Colon (tissue), 2 donors: ENCODE measurements around the gene DCUN1D2.
"Not testable (repeated sequence)": the region's sequence is repeated elsewhere in the genome, so short reads cannot be mapped to it uniquely, and the experiment has no call there.

Experiments
- FAIRE-seq: peaks from 2 replicates; lab custom pipeline; 2012; peaks lifted over from hg19 to GRCh38; lab: Jason Lieb, UNC
- donor health status: control.
- donor health status: control.

DCUN1D2 gene

DNA sequence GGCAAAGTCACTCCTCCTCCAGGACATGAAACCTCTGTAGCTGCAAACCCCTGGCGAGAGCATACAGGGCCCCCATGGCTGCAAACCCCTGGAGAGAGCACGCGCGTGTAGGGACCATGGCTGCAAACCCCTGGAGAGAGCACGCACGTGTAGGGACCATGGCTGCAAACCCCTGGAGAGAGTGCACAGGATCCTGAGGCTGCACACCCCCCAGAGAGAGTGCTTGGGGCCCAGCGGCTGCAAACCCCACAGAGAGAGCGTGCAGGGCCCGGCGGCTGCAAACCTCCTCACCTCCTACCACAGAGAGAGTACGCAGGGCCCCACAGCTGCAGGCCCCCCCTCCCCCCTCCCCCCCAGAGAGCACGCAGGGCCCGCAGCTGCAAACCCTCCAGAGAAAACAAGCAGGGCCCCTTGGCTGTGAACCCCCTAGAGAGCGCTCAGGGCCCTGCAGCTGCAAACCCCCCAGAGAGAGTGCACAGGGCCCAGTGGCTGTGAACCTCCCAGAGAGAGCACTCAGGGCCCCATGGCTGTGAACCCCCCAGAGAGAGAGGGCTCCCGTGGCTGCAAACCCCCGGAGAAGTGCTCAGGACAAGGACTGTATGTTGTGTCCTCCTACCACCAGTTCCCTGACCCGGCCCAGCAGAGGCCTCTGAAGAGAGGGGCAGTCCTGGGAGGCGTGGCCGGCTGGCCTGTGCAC is 44.6 kb downstream of the DCUN1D2 start:
- FAIRE-seq: no peak

- no peak for FAIRE-seq
Measured at GRCh38 chr13:113443991-113444390, 46.5 kb downstream of the DCUN1D2 start.

DNA sequence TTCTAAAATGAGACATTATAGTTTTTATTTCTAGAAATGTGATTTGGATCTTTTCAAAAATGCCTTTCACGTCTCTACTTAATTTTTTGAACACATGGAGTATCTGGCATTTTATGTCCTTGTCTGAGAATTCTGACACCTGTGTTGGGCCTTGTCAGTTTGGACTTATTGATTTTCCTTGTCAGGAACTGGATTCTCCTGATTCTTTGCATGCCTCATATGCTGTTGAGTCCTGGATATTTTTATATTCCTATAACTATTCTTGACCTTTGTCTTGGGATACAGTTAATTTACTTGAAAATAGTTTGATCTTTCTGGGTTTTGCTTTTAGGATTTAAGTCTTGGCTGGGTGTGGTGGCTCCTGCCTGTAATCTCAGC is 47.5 kb downstream of the DCUN1D2 start:
- no peak for FAIRE-seq

- FAIRE-seq: no peak
Measured at GRCh38 chr13:113442354-113442984, 48.0 kb downstream of the DCUN1D2 start.

DNA sequence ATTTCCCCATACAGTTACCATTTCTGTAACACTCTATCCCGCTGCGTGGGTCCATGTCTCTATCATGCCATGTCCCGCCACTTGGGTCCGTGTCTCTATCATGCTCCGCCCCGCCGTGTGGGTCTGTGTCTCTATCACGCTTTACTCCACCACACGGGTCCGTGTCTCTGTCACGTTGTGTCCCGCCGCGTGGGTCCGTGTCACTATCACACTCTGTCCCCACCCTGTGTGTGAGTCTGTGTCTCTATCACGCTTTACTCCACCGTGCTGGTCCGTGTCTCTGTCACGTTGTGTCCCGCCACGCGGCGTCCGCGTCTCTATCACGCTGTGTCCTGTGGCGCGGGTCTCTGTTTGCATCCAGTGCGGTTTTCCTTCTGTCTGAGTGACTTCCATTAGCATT is 48.9 kb downstream of the DCUN1D2 start:
- FAIRE-seq: no peak

DNA sequence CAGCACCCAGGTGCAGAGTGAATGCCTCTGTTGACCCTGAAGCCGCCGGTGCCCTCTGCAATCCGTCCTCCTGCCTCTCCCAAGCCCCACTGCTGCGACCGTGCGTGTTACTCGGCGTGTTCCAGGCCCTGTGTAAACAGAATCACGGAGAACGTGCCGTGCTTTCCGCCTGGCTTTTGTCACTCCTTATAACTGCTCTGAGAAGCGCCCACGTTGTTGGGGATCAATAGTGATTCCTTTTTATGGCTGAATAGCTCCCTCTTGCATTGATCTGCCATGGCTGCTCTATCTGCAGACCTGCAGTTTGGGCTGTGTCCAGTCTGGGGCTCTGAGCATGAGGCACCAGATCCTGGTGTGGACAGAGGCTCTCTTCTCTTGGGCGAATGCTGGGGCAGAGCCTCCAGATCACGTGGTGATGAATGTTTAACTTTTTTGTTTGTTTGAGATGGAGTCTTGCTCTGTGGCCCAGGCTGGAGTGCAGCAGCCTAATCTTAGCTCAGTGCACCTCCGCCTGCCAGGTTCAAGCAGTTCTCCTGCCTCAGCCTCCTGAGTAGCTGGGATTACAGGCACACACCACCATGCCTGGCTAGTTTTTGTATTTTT is 53.0 kb downstream of the DCUN1D2 start:
- FAIRE-seq: no peak

- not testable (repeated sequence) for FAIRE-seq
Measured at GRCh38 chr13:113436866-113437265, 53.6 kb downstream of the DCUN1D2 start.

DNA sequence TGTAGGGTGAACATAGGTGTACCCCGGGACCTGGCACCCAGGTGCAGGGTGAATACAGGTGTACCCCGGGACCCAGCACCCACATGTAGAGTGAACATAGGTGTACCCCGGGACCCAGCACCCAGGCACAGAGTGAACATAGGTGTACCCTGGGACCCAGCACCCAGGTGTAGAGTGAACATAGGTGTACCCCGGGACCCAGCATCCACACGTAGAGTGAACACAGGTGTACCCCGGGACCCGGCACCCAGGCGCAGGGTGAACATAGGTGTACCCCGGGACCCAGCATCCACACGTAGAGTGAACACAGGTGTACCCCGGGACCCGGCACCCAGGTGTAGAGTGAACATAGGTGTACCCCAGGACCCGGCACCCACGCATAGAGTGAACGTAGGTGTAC is 54.6 kb downstream of the DCUN1D2 start:
- FAIRE-seq: not testable (repeated sequence)

DNA sequence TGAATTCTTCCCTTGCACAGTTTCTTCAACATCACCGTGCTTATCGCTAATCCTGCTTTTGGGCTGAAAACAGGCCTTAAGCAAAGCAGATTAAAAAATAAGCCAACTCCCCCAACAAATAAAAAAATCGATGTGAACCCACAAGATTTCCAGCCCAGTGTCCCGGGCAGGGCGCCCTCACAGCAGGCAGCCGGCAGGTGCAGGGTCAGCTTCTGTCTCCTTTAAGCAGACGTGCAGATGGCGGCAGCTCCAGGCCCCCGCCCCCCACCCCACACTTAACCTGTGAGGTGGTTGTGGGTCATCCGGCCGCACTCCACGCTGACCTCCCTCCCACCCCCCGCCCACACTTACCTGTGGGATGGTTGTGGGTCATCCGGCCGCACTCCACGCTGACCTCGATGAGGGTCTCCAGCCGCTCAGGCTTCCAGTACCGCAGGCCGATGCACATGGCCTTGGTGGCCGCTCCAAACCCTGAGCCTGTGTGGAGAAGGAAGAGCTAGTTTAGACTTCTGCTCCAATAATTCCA is 57.1 kb downstream of the DCUN1D2 start:
- no peak for FAIRE-seq

DNA sequence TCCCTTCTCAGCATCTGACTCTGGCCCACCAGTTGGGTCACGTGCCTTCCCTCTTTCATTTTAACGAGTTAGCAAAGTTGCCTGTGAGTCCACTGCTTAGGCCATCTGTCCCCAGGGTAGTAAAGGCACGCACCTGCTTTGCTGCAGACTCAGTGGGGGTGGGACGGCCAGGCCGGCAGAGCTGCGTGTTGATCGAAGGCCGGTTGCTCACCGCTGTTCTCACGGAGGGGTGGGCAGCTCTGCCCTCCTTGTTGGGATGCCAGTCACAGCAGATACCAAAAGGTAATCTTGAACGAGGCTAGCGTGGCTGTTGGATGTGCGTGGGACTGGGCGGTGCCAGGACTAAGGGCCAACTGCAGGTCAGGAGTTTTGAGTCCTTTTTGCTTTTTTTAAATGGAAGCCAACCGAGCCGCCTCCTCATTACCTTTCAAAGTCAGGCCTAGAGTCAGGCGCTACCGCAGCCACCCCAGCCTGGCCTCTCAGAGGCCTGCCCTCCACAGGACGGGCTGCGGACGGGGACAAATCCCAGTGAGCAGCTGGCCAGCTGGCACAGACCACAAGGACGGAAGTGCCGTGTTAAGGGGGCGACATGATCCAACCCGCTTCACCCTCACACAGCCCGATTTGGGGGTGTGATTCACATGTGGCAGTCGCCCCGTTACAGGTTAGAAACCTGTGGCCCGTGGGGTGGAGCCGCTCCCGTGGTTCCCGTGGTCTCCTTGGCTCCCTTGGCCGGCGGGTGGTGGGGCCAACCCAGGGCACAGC is 57.8 kb downstream of the DCUN1D2 start:
- no peak for FAIRE-seq

- no peak for FAIRE-seq
Measured at GRCh38 chr13:113431171-113431570, 59.3 kb downstream of the DCUN1D2 start.

DNA sequence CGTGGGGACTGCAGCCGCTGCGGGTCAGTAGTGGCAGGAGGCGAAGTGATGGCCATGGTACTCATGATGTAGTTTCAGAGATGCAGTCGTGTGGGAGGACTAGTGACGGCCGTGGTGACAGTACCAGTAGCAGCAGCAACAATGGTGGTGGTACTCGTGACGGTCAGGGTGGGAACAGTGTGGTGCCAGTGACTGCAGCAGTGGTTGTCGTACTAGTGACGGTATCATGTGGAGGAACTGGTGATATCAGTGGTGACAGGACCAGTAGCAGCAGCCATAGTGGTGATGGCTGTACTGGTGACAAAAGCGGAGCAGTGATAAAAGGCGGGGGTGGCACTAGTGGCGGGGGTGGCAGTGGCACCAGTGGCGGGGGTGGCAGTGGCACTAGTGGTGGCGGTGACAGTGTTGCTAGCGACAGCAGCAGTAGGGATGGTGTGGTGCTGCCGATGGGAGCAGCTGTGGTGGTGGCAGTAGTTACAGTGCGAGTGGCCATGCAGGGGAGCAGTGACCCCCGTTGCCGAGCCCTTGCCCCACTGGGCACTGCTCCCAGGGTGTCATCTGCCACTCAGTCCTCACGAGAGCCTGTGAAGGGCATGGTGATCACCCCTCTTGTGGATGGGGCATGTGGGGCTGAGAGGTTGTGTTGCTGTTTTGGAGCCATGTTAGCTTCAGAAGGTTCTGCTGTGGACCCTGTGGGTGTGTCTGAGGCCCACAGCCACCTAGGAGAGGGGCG is 60.0 kb downstream of the DCUN1D2 start:
- FAIRE-seq: no peak

GRCh38 chr13:113429608-113429985 is 60.9 kb downstream of the DCUN1D2 start:
- no peak for FAIRE-seq

- FAIRE-seq: no peak
Measured at GRCh38 chr13:113428871-113429607, 61.5 kb downstream of the DCUN1D2 start.

- FAIRE-seq: no peak
Measured at GRCh38 chr13:113428469-113428865, 62.0 kb downstream of the DCUN1D2 start.

DNA sequence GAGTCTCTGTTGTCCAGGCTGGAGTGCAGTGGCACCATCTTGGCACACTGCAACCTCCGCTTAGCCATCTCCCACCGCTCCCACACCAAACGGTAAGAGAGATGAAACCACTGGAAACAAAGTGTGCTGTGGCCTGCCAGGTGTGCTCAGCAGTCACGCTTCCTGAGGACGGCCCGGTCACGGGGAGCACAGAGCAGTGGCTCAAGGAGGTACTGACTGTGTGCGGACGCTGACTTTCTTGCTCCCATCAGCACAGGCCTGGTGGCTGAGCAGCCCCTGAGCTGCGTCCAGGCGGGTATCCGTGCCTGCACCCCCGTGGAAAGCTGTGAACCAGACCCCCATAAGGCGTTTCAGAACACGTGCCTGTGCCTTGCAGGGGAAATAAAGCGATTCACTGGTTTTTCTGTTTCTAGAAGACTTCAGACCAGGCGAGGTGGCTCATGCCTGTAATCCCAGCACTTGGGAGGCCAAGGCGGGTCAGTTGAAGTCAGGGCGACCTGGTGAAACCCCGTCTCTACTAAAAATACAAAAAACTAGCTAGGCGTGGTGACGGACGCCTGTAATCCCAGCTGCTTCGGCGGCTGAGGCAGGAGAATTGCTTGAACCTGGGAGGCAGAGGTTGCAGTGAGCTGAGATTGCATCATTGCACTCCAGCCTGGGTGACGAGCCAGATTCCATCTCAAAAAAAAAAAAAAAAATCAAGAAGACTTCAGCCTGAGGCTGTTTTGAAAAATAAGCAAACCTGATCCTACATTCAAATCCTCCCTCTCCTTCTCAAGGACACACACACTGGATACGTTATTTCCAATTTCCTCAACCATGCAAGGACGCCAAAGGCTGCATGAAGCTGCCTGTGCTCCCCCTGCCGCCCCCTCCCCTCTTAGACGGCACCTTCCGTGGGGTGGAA is 62.7 kb downstream of the DCUN1D2 start:
- FAIRE-seq: no peak

DNA sequence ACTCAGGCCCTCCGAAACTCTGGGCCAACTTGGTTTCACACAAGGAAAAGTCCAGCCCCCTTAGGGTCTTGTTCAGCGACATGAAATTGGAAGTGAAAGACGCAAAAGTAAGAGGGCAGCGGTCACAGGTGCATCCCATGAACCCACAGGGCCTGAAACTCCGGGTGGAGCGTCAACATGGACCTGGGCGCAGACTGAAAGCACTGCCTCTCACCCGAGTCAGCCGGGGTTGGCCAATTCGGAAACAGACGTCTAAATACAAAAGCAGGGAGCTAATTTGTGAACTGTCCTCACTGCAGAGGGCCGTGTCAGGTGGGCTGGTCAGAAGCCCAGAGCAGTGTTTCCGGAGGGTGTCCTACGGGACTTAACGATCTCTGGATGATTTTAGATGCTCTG is 63.9 kb downstream of the DCUN1D2 start:
- FAIRE-seq: no peak

- FAIRE-seq: no peak
Measured at GRCh38 chr13:113425941-113426590, 64.4 kb downstream of the DCUN1D2 start.

GRCh38 chr13:113423520-113424163 is 66.9 kb downstream of the DCUN1D2 start:
- no peak for FAIRE-seq
